ENCODE results near the gene SMCR8.
"Not testable (repeated sequence)": the region's sequence is repeated elsewhere in the genome, so short reads cannot be mapped to it uniquely, and the experiment has no call there.

SMCR8 gene

DNA sequence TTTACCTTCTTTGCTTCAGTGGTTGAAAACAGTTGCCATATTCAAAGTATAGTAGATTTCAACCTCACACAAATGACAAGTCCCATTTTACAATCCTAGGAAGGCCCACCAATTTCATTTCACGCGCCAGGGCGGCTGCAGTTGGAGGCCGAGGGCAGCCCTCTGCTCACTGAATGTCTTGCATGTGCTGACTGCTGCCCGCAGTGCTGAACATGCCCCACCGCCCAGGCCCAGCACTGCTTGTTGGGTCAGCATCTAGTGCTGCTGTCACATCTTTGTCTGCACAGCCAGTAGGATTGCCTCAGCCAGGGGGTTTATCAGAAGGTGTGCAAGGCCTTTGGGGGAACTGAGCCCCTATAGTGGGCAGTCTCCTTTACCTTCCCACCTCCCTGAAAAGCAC, 11.5 kb downstream of the SMCR8 start:
- DNase-seq (ENCODE audit: low spot score) = no peak
- TF ChIP-seq, protein P1, sequence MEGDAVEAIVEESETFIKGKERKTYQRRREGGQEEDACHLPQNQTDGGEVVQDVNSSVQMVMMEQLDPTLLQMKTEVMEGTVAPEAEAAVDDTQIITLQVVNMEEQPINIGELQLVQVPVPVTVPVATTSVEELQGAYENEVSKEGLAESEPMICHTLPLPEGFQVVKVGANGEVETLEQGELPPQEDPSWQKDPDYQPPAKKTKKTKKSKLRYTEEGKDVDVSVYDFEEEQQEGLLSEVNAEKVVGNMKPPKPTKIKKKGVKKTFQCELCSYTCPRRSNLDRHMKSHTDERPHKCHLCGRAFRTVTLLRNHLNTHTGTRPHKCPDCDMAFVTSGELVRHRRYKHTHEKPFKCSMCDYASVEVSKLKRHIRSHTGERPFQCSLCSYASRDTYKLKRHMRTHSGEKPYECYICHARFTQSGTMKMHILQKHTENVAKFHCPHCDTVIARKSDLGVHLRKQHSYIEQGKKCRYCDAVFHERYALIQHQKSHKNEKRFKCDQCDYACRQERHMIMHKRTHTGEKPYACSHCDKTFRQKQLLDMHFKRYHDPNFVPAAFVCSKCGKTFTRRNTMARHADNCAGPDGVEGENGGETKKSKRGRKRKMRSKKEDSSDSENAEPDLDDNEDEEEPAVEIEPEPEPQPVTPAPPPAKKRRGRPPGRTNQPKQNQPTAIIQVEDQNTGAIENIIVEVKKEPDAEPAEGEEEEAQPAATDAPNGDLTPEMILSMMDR (IDR thresholded peaks at IDR 0.05; ENCODE audit: extremely low read depth, missing control alignments) = no peak

DNA sequence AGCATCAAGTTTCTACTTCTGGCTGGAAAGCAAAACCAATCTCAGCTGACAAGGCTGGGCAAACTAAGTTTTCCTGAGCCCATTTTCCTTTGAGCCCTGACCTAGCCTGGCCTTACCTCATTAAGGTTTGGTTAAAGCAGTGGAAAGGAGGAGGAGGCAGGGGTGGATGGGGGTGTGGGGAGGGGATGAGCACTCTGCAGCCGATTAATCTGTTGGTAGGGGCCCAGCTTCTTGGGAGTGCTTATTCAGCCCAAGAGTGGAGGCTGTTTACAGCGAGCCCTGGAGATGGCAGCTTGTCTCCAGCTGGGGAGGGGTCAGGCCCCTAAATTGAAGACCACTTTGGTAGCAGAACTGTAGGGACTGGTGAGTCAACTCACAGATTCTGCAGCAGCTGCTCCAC, 12.0 kb downstream of the SMCR8 start:
- no peak for DNase-seq (ENCODE audit: low spot score)
- TF ChIP-seq, protein P1 (IDR thresholded peaks at IDR 0.05; ENCODE audit: extremely low read depth, missing control alignments) = no peak

DNA sequence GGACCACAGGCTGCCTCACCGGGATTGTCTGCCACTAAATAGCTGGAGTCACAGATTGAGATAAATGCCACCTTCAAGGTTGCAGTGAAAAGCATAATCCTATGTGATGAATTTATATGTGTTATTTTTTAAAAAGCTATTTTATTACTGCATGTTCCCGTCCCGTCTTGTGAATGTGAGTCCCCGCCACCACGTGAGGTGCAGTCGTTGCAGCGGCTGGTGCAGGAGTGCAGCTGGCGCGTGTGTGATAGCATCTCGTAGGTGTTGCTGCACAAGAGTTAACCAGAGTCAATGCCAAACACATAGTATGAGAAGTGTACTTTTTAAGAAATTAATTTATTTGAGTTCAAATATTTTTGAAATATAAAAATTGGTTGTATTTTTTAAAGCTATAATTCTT, 12.5 kb downstream of the SMCR8 start:
- no peak for DNase-seq (ENCODE audit: low spot score)
- TF ChIP-seq, protein P1 (IDR thresholded peaks at IDR 0.05; ENCODE audit: extremely low read depth, missing control alignments) = no peak

DNA sequence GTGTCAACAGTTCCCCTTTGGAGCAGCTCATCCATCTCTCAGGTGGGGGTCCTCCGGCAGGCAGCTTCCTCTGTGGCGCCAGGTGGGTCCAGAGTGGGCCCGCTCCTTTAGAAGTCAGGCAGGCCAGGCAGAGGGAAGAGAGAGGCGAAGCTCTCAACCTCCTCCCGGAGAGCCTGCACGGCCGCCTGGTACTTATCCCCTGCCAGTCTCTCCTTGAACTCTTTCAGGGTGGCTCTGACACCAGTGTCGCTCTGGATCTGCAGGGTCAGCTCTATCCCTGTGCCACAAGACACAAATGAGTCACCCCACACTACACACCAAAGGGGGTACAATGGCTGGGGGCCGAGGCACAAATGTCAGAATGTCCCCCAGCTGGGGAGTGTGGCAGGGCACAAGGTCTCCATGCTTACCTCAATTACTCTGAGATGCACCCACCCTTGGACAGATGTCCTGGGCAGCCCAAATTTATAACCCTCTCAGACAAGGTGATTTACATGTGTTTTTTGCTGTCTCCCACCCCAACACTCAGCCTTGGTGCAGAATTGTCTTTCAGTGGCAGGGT, 13.6 kb downstream of the SMCR8 start:
- TF ChIP-seq, protein P1 (IDR thresholded peaks at IDR 0.05; ENCODE audit: extremely low read depth, missing control alignments) = no peak
- DNase-seq (ENCODE audit: low spot score) = no peak

GRCh38 chr17:18331879-18332278, 16.8 kb downstream of the SMCR8 start:
- TF ChIP-seq, protein P1 (IDR thresholded peaks at IDR 0.05; ENCODE audit: extremely low read depth, missing control alignments) = no peak
- DNase-seq (ENCODE audit: low spot score) = no peak

DNA sequence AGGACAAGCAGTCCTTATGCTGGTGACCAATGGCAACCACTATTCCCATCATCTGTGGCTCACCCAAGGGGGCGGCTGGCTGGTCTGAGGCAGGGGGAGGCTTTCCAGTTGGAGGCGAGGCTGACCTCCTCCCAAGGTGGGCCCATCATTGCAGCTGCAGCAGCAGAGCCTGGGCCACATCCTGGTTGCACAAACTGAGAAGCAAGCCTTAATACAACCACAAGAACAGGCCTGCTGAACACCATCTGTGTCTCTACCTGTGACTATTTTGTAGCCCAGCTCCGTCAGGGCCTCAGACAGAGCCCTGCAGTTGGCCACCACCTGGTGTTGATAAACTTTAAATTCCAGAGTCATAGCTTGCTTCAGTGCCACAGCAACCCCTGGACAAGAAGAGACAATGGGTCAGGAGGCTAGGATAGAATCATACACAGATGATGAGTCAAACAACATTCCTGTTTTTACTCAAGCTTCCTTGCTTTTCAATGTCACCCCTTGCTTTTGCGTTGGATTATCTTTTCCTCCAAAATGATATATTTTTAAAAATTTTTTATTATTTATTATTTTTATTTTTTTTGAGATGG, 17.9 kb downstream of the SMCR8 start:
- no peak for DNase-seq (ENCODE audit: low spot score)
- TF ChIP-seq, protein P1 (IDR thresholded peaks at IDR 0.05; ENCODE audit: extremely low read depth, missing control alignments) = no peak

DNA sequence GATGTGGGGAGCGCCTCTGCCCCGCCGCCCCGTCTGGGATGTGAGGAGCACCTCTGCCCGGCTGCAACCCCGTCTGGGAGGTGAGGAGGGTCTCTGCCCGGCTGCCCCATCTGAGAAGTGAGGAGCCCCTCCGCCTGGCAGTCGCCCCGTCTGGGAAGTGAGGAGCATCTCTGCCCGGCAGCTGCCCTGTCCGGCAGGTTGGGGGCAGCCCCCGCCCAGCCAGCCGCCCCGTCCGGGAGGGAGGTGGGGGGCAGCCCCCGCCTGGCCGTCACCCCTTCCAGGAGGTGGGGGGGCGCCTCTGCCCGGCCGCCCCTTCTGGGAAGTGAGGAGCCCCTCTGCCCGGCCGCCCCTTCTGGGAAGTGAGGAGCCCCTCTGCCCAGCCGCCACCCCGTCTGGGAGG, 23.1 kb downstream of the SMCR8 start:
- DNase-seq (ENCODE audit: low spot score) = not testable (repeated sequence)

- no peak for DNase-seq (ENCODE audit: low spot score)
- TF ChIP-seq, protein P1 (IDR thresholded peaks at IDR 0.05; ENCODE audit: extremely low read depth, missing control alignments) = no peak
Observed at GRCh38 chr17:18339933-18340332, 24.8 kb downstream of the SMCR8 start.

Measured in GM20000 (cell line).